ENCODE measurements around the gene ANTXRL. TPM values are rescaled to one million over a fixed set of nuclear protein-coding genes. Genes with fewer than 3 reads are reported as not detected.
"Not testable (repeated sequence)": the region's sequence is repeated elsewhere in the genome, so short reads cannot be mapped to it uniquely, and the experiment has no call there.

Gene ANTXRL
- total RNA-seq, 1 donor from 2014 or later, result not detected

GRCh38 chr10:46266306-46266985, 20.4 kb upstream of the ANTXRL start:
- no peaks in the 10 kb centered on the region for H3K36me3 Mint-ChIP-seq (ENCODE audit: low read depth, unreplicated experiment)
- H3K4me3 Mint-ChIP-seq (ENCODE audit: unreplicated experiment), result no peak overlapping the region
- peaks cover 6% of the 10 kb centered on the region for H3K27me3 Mint-ChIP-seq (ENCODE audit: unreplicated experiment)
- H3K9me3 Mint-ChIP-seq (ENCODE audit: unreplicated experiment), result no peaks in the 10 kb centered on the region
- peaks cover 5% of the 10 kb centered on the region for H3K4me1 Mint-ChIP-seq (ENCODE audit: unreplicated experiment)
- H3K27ac Mint-ChIP-seq (ENCODE audit: unreplicated experiment), result no peak overlapping the region
- no peak for DNase-seq (ENCODE audit: low spot score)
- TF ChIP-seq CTCF (IDR thresholded peaks at IDR 0.05; ENCODE audit: unreplicated experiment), result no peak

- Mint-ChIP-seq H3K27ac (ENCODE audit: unreplicated experiment) (no peak overlapping the region), H3K36me3 (ENCODE audit: low read depth, unreplicated experiment) (no peaks in the 10 kb centered on the region), H3K4me1 (ENCODE audit: unreplicated experiment) (peaks cover 10% of the 10 kb centered on the region), H3K9me3 (ENCODE audit: unreplicated experiment) (no peaks in the 10 kb centered on the region), H3K27me3 (ENCODE audit: unreplicated experiment) (peaks cover 6% of the 10 kb centered on the region), H3K4me3 (ENCODE audit: unreplicated experiment) (no peak overlapping the region)
- no peak for DNase-seq (ENCODE audit: low spot score)
- no peak for TF ChIP-seq CTCF (IDR thresholded peaks at IDR 0.05; ENCODE audit: unreplicated experiment)
Observed at GRCh38 chr10:46267132-46267985, 19.4 kb upstream of the ANTXRL start.

- H3K36me3 Mint-ChIP-seq (ENCODE audit: low read depth, unreplicated experiment), result no peaks in the 10 kb centered on the region
- H3K27ac Mint-ChIP-seq (ENCODE audit: unreplicated experiment), result no peak overlapping the region
- H3K9me3 Mint-ChIP-seq (ENCODE audit: unreplicated experiment), result no peaks in the 10 kb centered on the region
- peaks cover 14% of the 10 kb centered on the region for H3K4me1 Mint-ChIP-seq (ENCODE audit: unreplicated experiment)
- peaks cover 6% of the 10 kb centered on the region for H3K27me3 Mint-ChIP-seq (ENCODE audit: unreplicated experiment)
- no peak overlapping the region for H3K4me3 Mint-ChIP-seq (ENCODE audit: unreplicated experiment)
- no peak for TF ChIP-seq CTCF (IDR thresholded peaks at IDR 0.05; ENCODE audit: unreplicated experiment)
- no peak for DNase-seq (ENCODE audit: low spot score)
Observed at GRCh38 chr10:46268076-46268881, 18.5 kb upstream of the ANTXRL start.

- H3K4me1 Mint-ChIP-seq (ENCODE audit: unreplicated experiment), result peaks cover 14% of the 10 kb centered on the region
- not testable (repeated sequence) for H3K9me3 Mint-ChIP-seq (ENCODE audit: unreplicated experiment); H3K36me3 Mint-ChIP-seq (ENCODE audit: low read depth, unreplicated experiment); H3K4me3 Mint-ChIP-seq (ENCODE audit: unreplicated experiment); H3K27ac Mint-ChIP-seq (ENCODE audit: unreplicated experiment); H3K27me3 Mint-ChIP-seq (ENCODE audit: unreplicated experiment); DNase-seq (ENCODE audit: low spot score)
Observed at GRCh38 chr10:46269554-46270053, 17.2 kb upstream of the ANTXRL start.

- Mint-ChIP-seq H3K36me3 (ENCODE audit: low read depth, unreplicated experiment) (no peaks in the 10 kb centered on the region), H3K4me1 (ENCODE audit: unreplicated experiment) (peaks cover 14% of the 10 kb centered on the region), H3K27ac (ENCODE audit: unreplicated experiment) (no peak overlapping the region), H3K27me3 (ENCODE audit: unreplicated experiment) (peaks cover 6% of the 10 kb centered on the region), H3K9me3 (ENCODE audit: unreplicated experiment) (no peaks in the 10 kb centered on the region), H3K4me3 (ENCODE audit: unreplicated experiment) (no peak overlapping the region)
- DNase-seq (ENCODE audit: low spot score), result no peak
- TF ChIP-seq CTCF (IDR thresholded peaks at IDR 0.05; ENCODE audit: unreplicated experiment), result no peak
Observed at GRCh38 chr10:46270086-46270811, 16.5 kb upstream of the ANTXRL start.

GRCh38 chr10:46270963-46271530, 15.8 kb upstream of the ANTXRL start:
- DNase-seq (ENCODE audit: low spot score), result peak; percentile 1
- H3K9me3 Mint-ChIP-seq (ENCODE audit: unreplicated experiment); H3K4me3 Mint-ChIP-seq (ENCODE audit: unreplicated experiment); H3K27ac Mint-ChIP-seq (ENCODE audit: unreplicated experiment); H3K27me3 Mint-ChIP-seq (ENCODE audit: unreplicated experiment); H3K36me3 Mint-ChIP-seq (ENCODE audit: low read depth, unreplicated experiment): not testable (repeated sequence)
- peaks cover 14% of the 10 kb centered on the region for H3K4me1 Mint-ChIP-seq (ENCODE audit: unreplicated experiment)

Measured in endothelial cell (in vitro differentiated cells).